Measurements from ENCODE around the gene SHD.

GRCh38 chr19:4288091-4288777 is 9.2 kb downstream of the SHD start:
- TF ChIP-seq KDM1A (CRISPR knock-in tag; IDR thresholded peaks at IDR 0.05) (no peak), ARNTL (CRISPR knock-in tag; IDR thresholded peaks at IDR 0.05) (no peak), HINFP (CRISPR knock-in tag; IDR thresholded peaks at IDR 0.05; ENCODE audit: low read depth) (no peak)
